HG02870 (cell line): ENCODE measurements around the gene SH3TC1.

Source experiments
- ATAC-seq: cut with Tn5 transposase; IDR thresholded peaks from one replicate; pipeline ENCODE4 v1.9.1; 2021; ENCODE audit warnings: mild to moderate bottlenecking, moderate library complexity; ENCODE audit not compliant: unreplicated experiment

Gene SH3TC1

DNA sequence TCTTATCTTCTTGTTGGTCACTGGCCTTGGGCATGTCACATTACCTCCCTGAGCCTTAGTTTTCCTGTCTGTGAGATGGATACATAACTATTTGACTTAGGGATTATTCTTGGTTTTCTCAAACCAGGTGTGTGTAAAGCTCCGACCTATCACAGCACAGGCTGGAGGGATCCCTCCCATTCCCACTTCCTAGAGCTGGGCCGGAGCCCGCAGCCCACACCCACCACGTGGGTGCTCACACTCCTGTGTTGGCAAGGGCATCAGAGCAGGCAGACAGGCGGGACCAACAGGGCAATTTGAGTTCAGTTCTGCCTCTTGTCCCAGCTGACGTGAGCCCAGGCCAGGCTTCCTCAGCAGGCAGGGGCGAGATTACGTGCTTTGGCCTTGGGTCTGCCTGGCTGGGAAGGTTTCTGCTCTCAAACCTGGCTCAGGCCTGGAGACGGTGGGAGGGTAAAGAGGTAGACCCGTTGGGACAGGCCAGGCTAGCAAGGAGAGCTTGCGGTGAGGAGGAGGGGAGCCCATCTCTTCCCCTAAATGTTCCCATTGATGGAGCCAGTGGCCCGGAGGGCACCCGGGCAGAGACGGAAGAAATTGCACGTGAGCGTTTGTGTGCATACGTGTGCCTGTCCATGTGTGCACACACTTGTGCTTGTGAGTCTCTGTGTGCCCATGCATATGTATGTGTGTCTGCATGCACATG, 734 bp upstream of the SH3TC1 start:
- no peak for ATAC-seq

GRCh38 chr4:8199594-8200301, 658 bp downstream of the SH3TC1 start:
- ATAC-seq = no peak

DNA sequence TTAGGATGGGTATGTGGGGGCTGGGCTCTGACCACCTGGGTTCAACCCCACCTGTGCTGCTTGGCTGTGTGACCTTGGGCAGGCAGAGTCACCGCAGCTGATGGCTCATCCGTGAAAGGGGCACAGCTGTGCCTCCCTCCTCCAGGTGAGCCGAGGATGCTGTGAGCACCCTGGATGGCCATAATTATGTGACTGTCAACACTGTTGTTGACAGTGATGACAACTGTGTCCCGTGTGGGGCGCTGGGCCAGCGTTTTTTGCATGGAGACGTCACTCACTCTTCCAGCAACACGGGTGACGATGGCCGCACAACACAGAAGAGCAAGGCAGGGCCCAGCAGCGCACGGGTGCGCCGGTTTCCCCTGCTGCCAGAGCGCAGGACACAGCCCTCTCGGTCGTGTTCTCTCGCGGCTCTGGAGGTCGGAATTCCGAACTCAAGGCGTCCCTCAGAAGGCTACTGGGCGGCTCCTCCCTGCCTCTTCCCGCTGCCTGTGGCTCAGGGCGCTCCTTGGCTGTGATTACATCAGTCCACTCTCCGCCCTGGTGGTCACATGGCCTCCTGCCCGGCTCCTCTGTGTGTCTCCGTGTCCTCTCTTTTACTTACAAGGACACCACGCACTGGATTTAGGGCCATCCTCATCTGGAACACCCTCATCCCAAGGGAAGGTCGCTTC, 1.3 kb downstream of the SH3TC1 start:
- ATAC-seq = no peak

GRCh38 chr4:8201321-8201781, 2.3 kb downstream of the SH3TC1 start:
- peak; percentile 34 for ATAC-seq

DNA sequence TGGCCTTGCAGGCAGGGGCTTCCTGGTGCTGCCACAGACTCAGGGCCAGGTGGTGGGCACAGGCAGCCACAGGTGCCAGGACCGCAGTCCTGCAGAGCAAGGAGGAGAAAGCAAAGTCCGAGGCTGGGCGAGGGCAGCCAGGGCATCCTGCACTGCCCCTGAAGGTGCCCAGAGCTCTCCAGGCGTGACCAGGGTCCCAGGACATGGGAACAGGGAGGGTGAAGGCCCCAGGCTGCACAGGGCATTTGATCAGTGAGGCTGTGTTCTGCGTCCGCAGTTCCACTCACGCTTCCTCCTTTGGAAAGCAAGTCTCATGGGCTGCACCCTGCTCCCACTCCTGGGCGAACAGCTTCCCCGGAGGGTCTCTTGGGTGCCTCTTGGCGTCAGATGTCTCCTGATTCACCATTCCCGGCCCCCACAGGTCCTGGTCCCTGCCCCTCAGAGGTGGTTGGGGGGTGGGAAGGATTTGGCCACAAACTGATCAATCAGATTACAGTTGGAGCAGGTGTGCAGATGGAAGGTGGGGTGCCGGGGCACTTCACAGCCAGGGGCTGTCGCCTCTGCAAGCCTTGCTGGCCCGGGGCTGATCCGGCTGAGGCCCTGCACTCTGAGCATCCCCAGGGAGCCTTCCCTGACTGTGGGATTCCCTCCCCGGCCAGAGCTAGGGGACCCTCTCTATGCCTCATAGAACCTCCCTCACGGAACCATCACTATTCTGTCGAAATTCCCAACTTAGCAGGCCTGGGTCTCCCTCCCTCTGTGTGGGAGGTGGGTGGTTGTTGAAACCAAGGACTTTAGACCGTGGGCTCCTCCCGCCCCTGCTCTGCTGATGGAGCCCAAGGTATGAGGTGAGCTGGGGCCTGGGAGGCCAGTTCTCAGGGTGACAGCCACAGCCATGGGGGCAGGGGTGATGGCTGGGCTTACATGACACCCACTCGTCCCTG, 3.3 kb downstream of the SH3TC1 start:
- no peak for ATAC-seq

- ATAC-seq = no peak
These were observed 3.9 kb downstream of the SH3TC1 start for GRCh38 chr4:8203052-8203401.

DNA sequence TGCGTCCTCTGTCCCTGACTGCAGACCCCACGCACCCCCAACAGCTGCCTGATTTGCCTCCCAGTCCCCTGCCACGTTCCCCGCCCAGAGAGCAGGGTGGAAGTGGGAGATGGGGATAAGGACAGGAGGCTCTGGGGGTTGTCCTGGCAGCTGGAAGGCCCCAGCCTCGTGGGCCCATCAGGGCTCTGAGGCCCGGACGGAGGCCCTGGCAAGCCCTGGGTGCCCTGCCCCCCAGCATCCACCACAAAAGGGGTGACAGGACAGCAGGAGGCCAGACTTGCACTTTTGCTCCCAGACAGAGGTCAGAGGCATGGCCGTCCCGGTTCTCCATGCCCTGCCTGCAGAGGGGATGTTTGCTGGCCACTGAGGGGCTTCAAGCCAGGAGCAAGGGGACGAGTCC, 4.7 kb downstream of the SH3TC1 start:
- no peak for ATAC-seq

- no peak for ATAC-seq
These were observed 5.6 kb downstream of the SH3TC1 start for GRCh38 chr4:8204576-8205227.

- no peak for ATAC-seq
These were observed 6.2 kb downstream of the SH3TC1 start for GRCh38 chr4:8205241-8205707.

DNA sequence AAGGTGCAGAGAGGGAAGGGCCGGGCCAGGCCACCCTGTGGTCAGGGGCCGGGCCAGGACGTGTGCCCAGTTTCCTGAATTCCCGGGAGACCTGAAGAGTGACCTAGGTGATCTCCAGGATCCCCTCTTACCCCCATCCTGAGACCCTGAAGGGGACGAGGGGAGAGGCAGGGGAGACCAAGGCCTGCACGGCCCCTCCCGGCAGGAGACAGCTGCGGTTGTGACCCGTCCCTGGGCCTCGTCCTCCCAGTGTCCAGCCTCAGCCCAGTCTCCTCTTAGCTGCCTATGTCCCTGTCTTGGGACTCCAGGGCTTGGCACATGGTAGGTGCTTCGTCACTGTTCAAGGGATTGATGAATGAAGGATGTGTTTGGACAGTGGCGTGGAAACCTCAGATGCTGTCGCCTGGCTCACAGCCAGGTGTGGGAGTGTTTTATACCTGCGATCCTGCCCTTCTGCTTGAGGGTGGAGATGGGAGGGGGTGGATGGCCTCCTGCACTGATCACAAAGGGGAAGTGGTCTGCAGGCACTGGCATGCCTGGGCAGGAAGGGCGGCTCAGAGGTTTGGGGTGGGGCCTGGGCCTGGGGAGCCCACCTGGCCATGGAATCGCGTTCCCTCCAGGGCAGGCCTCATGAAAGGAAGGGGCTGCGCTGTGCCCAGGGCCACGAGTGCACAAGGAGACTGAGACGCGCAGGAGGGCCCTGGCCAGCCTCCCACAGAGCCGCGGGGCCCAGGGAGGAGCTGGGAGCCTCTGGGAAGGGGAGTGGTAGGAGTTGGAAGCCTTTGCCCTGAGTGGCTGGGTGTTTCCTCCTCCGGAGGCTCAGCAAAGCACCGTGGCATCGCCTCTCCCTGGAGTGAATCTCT, 6.9 kb downstream of the SH3TC1 start:
- no peak for ATAC-seq

DNA sequence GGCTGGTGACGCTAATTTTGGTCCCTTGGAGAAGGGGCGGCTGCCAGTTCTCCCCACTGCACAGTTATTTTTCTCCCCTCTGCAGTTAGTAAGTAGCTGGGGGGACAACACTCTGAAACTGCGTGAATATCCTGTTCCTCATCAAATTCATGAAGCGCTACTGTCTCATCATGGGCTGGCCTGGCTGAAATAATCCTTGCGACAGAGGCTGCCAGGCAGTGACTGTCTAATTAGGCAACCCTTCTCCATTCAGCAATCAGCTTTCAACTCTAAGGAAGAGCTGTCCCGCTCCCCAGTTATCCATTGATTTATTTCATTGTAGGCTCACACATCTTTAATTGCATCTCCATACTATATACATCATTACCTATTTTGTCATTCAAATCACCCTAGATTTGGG, 8.2 kb downstream of the SH3TC1 start:
- no peak for ATAC-seq

DNA sequence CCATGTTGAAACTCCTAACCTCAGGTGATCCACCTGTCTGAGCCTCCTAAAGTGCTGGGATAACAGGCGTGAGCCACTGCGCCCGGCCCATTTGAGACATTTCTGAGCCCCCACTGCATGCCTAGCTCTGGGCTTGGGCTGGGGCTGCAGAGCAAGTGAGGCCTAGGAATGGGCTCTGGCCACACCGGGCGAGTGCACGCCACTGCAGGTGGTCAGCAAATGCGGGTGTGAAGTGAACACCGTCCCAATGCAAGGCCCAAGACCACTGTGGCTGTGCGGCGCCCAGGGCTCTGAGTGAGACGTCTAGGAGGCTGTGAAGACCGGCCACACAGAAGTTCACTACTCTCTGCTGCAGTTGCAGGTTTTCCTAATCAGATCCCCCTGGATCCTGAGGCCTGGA, 9.5 kb downstream of the SH3TC1 start:
- ATAC-seq = no peak

DNA sequence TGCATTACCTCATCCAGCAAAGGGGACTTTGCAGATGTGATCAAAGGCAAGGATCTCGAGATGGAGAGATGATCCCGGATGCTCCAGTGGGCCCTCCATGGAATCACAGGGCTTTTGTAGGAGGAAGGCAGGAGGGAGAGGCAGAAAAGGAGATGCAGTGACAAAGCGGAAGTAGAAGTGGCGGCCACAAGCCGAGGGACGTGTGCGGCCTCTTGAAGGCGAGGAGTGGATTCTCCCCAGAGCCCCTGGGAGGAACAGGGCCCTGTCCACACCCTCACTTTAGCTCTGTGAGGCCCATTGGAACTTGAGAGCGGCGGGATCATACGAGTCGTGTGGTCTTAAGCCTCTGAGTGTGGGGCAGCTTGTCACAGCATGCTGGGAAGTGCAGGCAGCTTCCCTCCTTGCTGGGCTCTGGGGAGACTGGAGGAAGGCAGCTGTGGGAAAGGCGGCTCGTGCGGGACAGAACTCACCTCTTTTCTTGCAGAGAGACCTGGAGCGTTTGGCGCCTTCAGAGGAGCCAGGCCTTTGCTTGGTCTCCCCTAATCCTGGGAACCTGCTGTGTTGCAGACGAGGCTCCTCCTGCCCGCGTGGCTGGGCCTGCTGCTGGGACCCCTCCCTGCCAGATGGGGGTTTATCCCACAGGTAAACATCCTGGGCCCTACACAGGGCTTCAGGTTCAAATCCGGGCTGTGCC, 10.2 kb downstream of the SH3TC1 start:
- no peak for ATAC-seq

GRCh38 chr4:8210010-8210409, 10.9 kb downstream of the SH3TC1 start:
- ATAC-seq = no peak

DNA sequence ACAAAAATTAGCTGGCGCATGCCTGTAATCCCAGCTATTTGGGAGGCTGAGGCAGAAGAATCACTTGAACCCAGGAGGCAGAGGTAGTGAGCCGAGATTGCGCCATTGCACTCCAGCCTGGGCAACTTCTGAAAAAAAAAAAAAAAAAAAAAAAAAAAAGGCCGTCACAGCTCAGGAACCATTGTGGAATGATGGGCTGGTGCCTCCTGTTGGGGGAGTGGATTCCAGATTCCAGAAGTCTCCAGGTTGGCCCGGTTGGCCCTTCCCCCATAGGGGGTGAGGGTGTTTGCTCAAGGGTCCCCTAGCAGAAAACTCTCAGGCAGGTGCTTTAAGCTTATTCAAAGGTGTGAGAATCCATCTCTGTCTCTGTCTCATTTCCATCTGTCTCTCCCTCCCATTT, 11.5 kb downstream of the SH3TC1 start:
- no peak for ATAC-seq

GRCh38 chr4:8211251-8211650, 12.2 kb downstream of the SH3TC1 start:
- ATAC-seq = no peak

DNA sequence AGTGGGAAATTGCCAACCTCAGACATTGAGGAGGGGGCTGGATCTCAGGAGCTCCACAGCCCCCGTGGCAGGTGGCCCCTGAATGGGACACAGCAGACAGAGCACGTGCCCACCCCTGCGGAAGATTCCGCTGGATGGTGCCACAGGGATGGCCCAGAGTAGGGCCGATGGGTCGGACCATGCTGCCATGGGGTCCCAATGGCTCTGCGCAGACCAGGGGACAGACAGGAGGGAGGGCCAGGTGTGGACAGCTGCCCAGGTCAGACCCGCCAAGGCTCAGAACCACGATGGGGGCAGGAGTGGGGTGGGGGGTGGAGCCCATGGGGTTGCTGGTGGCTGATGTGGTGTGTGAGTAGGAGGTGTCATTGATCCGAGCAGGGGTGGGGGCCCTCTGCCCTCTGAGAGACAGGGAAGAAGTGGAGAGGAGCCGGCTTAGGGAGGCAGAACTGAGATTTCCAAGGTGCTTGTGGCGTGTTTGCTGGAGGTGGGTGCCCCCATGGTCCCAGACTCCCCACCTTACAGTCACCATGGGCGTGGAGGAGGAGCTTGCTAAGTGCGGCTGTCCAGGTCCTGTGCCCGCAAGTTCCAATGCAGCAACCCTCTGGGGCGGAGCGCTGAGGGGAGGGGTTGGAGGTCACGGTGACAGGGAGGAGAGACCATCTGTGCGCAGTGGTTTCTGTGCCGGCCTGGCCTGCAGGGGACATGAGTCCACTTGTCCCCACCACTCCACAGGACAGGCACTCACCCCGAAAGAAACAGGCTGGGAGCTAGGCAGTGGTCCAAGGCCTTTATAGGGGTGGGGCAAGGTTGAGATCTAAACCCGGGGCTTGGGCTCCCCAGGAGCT, 12.9 kb downstream of the SH3TC1 start:
- no peak for ATAC-seq

GRCh38 chr4:8212622-8213021, 13.5 kb downstream of the SH3TC1 start:
- ATAC-seq = no peak
